Thyroid gland (tissue), 4 donors: ENCODE results near the gene CUL2. TPM values are rescaled to one million over a fixed set of nuclear protein-coding genes. Genes with fewer than 3 reads are reported as not detected.

Source experiments
- DNase-seq, 2 donors: peaks; one replicate each; pipeline ENCODE4 v3.0.0-alpha.2; 2019
- H3K27ac ChIP-seq, 3 donors: fragments of 200-600 bp; sonication (generic); 1 replicate in 2 of 3; 2 replicates in 1 of 3; pipeline ENCODE4 v1.5.1; 2016 to 2019; ENCODE audit warnings: mild to moderate bottlenecking in 1 of 3, moderate library complexity in 1 of 3
- H3K27me3 ChIP-seq: fragments of 200-600 bp; sonication (generic); one replicate; pipeline ENCODE4 v1.5.1; 2019
- H3K36me3 ChIP-seq, 2 donors: fragments of 200-600 bp; sonication (generic); one replicate each; pipeline ENCODE4 v1.5.1; 2016 to 2019
- H3K4me1 ChIP-seq, 2 donors: fragments of 200-600 bp; sonication (generic); one replicate each; pipeline ENCODE4 v1.5.1; 2017 to 2019
- H3K4me3 ChIP-seq, 3 donors: fragments of 200-600 bp; sonication (generic); replicated peaks in 1 of 3; 1 replicate in 2 of 3; 2 replicates in 1 of 3; pipeline ENCODE4 v1.5.1; 2016; ENCODE audit warnings: mild to moderate bottlenecking in 1 of 3
- H3K9me3 ChIP-seq: fragments of 200-600 bp; sonication (generic); one replicate; pipeline ENCODE4 v1.5.1; 2017
- POLR2A ChIP-seq, 2 donors: fragments of 450-650 bp; IDR thresholded peaks; one replicate each; pipeline ENCODE4 v1.6.1; 2017; ENCODE audit warnings: antibody characterized with exemption in 2 of 2, mild to moderate bottlenecking in 2 of 2, moderate library complexity in 1 of 2
- WGBS, 2 donors: methylation state at CpG; one replicate each; pipeline ENCODE4 v1.1.5; 2017; 5-methylcytosine and 5-hydroxymethylcytosine counted together
- intact Hi-C: fragments of 100-400 bp; cut with DNase I; formaldehyde crosslinking; loops from one replicate; pipeline ENCODE4 v1.15.1; 2023
- total RNA-seq, 4 donors: library from RNA; depleted of rRNA; stranded (reverse); fragments of >200 nt; gene quantifications; one replicate each; pipeline ENCODE4 v1.2.3, GENCODE V29; 2016
- TF ChIP-seq, protein P1 (sequence below), 6 experiments: fragments of 200-600 bp in 3 of 6; fragments of 450-650 bp in 3 of 6; sonication (generic) in 3 of 6; IDR thresholded peaks; one replicate each; pipeline ENCODE4 v1.5.1; 2016 to 2019; ENCODE audit warnings: antibody characterized with exemption in 6 of 6, mild to moderate bottlenecking in 2 of 6, inconsistent platforms in 1 of 6, moderate library complexity in 1 of 6

CUL2 gene
- 10 to 100 TPM; 16.5 to 19.0 (median 18.2) TPM for total RNA-seq

DNA sequence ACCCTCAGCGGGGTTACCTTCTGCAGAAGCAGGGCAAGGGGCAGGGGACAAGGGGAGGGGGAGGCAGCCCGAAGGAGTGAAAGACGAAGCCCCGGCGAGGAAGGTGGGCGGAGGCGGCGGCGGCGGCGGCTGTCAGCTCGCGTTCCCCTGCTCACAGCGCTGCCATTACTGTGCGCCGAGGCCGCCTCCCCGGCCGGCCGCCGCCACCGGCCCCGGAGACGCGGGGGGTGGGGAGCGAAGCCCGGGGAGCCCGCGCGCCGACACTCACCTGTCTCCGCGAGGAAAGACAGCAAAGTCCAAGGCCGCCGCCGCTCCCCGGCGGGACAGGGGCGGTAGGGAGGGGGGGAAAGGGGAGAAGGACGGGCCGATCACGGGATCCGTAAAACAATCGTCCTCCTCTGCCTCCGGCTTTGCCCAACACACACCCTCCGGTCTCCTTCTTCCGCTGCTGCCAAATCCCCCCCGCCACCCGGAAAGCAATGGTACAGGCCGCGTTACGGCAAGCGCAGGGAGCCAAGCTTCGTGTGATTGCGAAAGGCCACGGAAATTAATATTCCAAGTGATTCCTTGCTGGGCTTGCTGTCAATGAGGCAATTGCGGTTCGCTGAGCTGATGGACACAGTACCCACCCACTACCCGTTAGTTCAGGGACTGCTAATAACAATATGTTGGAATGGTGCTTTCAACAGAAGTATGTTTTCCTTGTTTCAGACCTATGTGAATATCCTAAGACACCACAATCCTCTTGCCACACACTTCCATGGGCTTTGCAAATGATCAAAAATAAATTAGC is at the start of gene CUL2:
TSS of gene CUL2 (minus strand) at position 180 of the 793 bp plus-strand sequence. CDS start 19,024 bp downstream, outside the sequence.
- peak; percentile 85 to 92 for DNase-seq
- Histone ChIP-seq H3K4me1 (peaks cover 11 to 26% of the 10 kb centered on the region in 2 donors), H3K36me3 (no peaks in the 10 kb centered on the region), H3K9me3 (no peaks in the 10 kb centered on the region), H3K4me3 (peak within 1 kb of the TSS; percentile 77 to 95 (median 83)), H3K27me3 (no peaks in the 10 kb centered on the region), H3K27ac (peak within 1 kb of the TSS; percentile 93 to 95 (median 94))
- intact Hi-C loops = no loop called here
- 0 to 1% methylated on average over 12 to 21 of the region's 59 CpGs for WGBS, 2 donors
- TF ChIP-seq, protein P1, sequence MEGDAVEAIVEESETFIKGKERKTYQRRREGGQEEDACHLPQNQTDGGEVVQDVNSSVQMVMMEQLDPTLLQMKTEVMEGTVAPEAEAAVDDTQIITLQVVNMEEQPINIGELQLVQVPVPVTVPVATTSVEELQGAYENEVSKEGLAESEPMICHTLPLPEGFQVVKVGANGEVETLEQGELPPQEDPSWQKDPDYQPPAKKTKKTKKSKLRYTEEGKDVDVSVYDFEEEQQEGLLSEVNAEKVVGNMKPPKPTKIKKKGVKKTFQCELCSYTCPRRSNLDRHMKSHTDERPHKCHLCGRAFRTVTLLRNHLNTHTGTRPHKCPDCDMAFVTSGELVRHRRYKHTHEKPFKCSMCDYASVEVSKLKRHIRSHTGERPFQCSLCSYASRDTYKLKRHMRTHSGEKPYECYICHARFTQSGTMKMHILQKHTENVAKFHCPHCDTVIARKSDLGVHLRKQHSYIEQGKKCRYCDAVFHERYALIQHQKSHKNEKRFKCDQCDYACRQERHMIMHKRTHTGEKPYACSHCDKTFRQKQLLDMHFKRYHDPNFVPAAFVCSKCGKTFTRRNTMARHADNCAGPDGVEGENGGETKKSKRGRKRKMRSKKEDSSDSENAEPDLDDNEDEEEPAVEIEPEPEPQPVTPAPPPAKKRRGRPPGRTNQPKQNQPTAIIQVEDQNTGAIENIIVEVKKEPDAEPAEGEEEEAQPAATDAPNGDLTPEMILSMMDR (IDR thresholded peaks at IDR 0.05) = peak in 1 of 6 experiments; percentile 4
- peak in 1 of 2 donors; percentile 44 for TF ChIP-seq POLR2A (IDR thresholded peaks at IDR 0.05)

DNA sequence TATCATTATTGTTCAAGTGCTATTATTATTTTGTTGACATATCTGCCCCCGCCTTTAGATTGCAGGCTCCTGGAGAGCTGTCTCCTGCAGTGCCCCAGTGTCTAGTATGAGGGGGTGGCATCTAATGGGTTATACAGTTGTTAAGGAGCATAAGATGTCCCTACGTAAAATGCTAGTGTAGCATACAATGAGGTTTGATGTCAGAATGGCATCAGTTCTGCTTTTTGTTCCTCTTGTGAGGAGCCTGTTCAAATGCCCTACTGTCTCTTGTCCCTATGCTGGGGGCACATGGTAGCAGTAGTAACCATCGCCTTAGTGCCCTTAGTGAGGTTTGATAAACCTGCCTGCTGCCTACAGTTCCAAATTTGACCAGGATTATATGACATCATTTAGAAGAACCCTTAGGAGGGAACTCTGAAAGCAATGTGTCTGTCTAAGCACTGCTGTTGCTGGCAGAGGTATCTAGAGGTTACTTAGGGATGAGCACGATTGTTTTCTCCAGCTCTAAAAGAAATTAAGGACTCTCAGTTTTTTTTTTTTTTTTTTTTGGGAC is 46.2 kb upstream of the CUL2 start:
- Histone ChIP-seq H3K4me3 (no peak overlapping the region), H3K27me3 (no peaks in the 10 kb centered on the region), H3K9me3 (no peaks in the 10 kb centered on the region), H3K4me1 (peaks cover 0 to under 1% of the 10 kb centered on the region in 2 donors), H3K27ac (no peak overlapping the region), H3K36me3 (no peaks in the 10 kb centered on the region)
- no peak for DNase-seq
- no peak for TF ChIP-seq POLR2A (IDR thresholded peaks at IDR 0.05)
- TF ChIP-seq, protein P1 (IDR thresholded peaks at IDR 0.05) = no peak
- whole genome bisulfite sequencing, 2 donors = 77 to 88% methylated on average over 4 of the region's 4 CpGs
- intact Hi-C loops = no loop called here

DNA sequence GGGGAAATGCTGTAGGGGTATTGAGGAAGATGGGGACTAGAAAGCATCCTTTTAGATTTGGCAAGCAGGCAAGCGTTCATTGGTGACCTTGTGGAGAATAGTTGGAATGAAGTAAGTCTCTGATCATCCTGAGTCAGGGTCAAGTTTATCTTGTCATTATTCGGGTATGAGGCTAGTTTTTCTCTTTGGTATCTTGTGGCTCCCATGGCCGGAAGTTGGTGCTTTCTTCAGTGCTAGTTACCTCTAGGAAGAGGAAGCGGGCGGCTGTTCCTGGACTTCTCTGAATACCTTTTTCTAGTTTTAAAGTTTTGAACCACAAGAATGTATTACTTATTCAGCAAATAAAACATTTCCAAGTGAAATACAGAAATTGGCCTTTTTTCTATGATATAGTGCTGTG is 45.7 kb upstream of the CUL2 start:
- Histone ChIP-seq H3K9me3 (no peaks in the 10 kb centered on the region), H3K4me1 (peaks cover 2 to 3% of the 10 kb centered on the region in 2 donors), H3K36me3 (no peaks in the 10 kb centered on the region), H3K4me3 (no peak overlapping the region), H3K27ac (no peak overlapping the region), H3K27me3 (no peaks in the 10 kb centered on the region)
- DNase-seq = no peak
- intact Hi-C loops = no loop called here
- TF ChIP-seq, protein P1 (IDR thresholded peaks at IDR 0.05) = no peak
- TF ChIP-seq POLR2A (IDR thresholded peaks at IDR 0.05) = no peak
- WGBS, 2 donors = 74 to 83% methylated on average over 5 of the region's 5 CpGs

DNA sequence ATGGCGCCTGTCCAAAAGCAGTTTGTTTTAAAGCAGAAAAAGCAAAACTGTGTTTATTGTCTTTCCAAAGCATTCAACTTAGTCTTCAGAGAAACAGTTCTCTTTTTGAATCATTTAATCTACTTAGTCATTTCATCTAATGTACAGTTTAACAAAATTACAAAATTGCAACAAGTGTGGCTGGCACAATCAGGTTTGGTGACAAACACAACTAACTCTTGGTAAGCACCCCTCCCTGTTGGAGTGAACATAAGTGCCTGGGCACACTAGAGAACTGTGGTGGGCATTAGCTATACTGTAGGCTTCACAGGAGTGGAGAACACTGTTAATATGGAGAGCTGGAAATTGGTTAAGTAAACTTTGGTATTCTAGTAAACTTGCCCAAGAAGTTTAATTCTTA is 43.4 kb upstream of the CUL2 start:
- DNase-seq = no peak
- Histone ChIP-seq H3K27me3 (no peaks in the 10 kb centered on the region), H3K27ac (no peak overlapping the region), H3K9me3 (no peaks in the 10 kb centered on the region), H3K4me3 (no peak overlapping the region), H3K36me3 (no peaks in the 10 kb centered on the region), H3K4me1 (peaks cover 16 to 25% of the 10 kb centered on the region in 2 donors)
- TF ChIP-seq POLR2A (IDR thresholded peaks at IDR 0.05) = no peak
- TF ChIP-seq, protein P1 (IDR thresholded peaks at IDR 0.05) = no peak
- intact Hi-C loops = no loop called here
- WGBS, 2 donors = 31 to 97% methylated on average over 1 of the region's 1 CpG

DNA sequence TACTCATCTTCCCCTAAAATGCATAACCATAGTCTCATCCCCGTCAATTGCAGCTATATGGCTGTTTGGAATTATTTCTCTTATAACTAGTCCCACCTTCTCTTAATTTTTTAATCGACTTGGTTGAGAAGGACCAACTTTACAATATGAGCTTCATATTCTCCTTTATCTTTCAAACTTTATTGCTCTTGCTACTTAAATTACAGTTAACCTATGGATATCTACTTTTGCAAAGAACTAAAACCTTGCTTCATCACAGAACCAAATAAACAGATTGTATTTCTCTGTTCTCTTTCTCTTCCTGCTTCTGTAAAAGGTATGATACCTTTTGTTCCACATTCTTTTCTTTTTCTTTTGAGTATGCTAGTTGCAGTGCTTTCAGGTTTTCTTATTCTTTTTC is 42.6 kb upstream of the CUL2 start:
- no peak overlapping the region for H3K4me3 ChIP-seq
- H3K4me1 ChIP-seq = peaks cover 19 to 32% of the 10 kb centered on the region in 2 donors
- TF ChIP-seq, protein P1 (IDR thresholded peaks at IDR 0.05) = no peak
- TF ChIP-seq POLR2A (IDR thresholded peaks at IDR 0.05) = no peak
- H3K27me3 ChIP-seq = no peaks in the 10 kb centered on the region
- H3K9me3 ChIP-seq = no peaks in the 10 kb centered on the region
- no peak for DNase-seq
- intact Hi-C loops = no loop called here
- 94 to 97% methylated on average over 2 of the region's 2 CpGs for WGBS, 2 donors
- H3K36me3 ChIP-seq = no peaks in the 10 kb centered on the region
- H3K27ac ChIP-seq = no peak overlapping the region
